ENCODE results near the gene YDJC.
"Not testable (repeated sequence)": the region's sequence is repeated elsewhere in the genome, so short reads cannot be mapped to it uniquely, and the experiment has no call there.

YDJC gene

DNA sequence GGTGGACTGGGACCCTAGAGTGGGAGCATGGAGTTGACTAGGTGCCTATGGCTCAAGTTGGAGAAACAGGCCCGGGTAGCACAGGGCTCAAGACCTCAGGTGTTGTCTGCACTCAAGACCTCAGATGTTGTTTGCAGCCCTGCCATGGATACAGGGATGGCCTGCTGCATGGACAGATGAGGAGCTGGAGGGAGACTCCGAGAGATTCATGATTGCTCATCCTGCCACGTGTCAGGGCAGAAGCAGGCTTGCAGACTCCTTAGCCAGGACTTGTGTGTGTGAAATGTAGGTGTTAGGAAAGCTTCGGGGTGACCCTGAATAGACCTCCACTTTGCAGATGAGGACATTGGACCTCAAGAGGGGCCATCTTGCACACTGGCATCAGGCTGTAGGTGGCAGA, 3.7 kb upstream of the YDJC start:
- DNase-seq: no peak

DNA sequence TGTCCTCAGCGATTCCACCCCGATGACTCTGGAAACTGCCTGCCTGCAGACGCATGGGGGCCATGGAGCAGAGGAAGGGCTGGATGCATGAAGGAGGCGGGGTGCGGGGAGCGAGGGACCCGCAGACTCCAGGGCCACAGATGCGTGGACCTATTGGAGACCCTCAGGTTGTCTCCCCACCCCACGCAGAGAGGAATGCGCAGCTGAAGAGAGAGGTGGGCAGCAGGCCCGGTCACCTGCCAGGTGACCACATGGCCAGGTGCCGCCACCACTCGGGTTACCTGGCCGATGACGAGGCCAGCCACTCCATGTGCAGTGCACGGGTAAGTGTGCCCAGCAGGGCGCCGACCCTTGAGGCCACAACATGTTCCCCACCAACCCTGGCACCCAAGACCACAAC, 3.1 kb upstream of the YDJC start:
- no peak for DNase-seq

DNA sequence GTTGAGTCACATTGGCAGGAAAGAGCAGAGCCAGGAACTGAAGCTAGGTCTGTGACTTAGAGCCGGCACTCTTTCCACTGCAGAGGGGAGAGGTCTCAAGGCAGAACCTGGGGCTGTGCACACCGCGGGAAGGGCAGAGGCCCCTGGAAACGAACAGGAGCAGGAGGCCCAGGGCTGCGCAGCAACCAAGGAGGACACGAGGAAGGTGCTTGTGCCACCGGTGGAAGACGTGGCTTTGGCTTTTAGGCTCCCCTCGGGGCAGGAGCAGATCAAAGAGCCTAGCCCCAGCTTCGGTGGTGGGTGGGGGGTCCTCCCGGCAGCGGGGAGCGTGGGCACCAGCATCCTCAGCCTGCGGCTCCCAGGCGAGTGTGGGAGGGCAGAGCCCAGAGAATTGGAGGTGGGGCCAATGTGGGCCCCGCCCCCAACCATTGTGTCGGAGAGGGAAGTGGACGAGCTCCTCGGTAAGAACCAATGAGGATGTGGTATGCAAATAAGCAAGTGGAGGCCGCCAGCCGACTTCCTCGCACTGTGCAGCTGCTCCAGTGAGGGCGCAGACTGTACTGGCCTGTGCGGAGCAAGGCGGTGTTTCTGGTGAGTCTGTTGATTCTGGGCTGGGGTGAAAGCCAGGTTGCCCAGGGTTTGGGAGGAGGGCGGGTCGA, 2.5 kb upstream of the YDJC start, which contains the start of gene CCDC116:
TSS of gene CCDC116 (plus strand) at position 524 of the 659 bp plus-strand sequence. CDS start 422 bp downstream, outside the sequence.
- DNase-seq: no peak

DNA sequence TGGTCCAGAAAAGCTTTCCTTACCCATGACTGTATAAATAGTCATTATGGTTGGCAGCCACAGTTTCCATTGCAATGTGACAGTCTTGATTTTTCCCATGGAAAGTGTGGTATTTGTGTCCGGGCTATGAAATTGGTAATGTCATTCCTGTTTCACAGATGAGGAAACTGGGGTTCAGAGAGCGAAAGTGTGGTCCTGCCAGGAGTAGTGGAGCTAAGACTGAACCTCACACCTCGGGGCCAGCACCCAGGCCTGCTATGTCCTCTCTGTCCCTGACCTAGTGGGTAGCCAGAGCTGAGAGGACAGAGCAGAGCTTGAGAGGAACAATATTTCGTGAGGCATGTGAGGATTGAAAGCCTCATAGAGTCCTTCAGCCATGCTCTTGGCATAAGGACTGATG, 1.2 kb upstream of the YDJC start:
- no peak for DNase-seq

DNA sequence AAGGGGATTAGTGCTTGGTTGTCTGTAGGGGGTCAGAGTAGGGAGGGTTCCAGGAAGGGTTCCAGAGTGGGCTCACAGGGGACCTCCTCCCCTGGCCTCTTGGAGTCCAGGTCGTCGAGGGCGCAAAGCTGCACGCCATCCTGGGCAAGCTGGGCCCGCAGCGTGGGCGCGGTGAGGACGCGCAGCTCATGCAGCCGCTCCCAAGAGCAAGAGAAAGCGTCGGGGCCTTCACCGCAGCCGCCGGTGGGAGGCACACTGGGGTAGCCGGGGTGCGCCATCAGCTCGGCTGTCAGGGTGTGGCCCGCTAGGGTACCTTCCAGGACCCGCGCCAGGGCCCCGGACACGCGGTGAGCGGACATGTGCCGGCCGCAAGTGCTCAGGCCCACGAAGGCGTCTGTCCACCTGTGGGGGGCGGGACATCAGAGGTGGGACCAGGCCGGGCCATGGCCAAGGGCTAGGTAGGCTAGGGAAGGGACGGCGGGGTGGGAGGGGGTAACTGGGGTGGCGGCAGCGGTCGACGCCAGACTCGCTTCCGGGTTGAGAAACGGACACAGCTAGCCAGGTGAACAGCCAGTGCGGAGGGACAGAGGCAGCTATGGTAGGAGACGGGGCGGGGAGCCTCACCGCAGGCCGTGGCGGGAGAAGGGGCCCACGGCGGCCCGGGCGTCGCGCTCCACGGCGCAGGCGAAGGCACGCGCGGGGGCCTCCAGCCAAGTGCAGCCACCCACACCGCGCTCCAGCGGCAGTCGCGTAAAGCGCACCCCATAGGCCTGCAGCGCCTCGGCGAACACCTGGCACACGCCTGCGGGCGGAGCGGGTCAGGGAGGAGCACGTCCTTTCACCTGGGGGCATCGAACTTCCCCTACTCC, 1.2 kb downstream of the YDJC start:
- DNase-seq: no peak

DNA sequence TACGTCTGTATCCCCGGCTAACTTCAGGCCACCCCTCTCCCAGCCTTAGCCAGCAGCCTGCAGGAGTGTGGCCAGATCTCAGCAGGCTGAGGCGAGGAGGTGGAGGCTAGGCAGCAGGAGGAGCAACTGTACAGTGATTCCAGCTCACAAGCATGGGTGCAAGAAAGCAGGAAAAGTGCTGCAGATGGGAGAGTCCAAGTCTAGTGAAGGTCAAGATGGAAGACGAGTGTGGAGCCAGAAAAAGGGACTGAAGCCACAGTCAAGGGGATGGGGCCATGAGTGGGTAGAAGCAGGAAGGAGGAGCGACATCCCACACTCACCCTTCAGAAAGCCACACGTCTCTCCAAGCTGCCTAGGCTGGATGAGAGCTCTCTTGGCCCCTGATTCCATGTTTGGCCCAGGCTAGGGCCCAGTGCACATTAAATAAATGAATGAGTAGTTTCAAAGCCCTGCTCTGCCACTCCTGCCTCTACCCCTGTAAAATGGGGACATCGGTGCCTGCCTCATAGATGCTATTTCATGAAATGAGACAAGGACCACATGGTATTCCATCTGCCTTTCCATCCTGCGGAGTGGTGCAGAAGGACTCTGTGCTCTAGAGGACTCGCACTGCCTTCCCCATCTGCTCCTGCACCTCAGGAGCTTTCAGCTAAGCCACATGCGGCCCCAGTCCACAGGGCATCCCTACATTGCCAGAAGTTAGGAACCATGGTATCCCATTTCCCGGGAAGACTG, 2.9 kb downstream of the YDJC start:
- no peak for DNase-seq

DNA sequence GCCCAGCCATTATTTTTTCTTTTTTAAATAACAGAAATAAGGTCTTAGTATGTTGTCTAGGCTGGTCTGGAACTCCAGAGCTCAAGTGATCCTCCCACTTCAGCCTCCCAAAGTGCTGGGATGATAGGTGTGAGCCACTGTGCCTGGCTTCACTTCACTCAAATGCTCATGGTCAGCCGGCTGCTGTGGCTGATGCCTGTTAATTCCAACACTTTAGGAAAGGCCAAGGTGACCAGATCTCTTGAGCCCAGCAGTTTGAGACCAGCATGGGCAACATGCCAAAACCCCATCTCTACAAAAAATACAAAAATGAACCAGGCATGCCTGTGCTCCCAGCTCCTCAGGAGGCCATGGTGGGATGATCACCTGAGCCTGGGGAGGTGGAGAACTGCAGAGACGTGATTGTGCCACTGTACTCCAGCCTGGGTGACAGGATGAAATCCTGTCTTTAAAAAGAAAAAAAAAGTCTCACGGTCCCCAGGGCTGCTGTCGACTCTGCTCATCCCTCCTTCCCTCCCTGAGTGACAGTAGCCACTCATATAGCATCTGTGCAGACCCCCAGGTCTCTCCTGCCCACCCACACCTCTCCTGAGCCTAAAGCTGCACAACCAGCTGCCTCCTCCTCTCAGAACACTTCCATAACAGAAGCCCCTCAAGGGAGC, 3.6 kb downstream of the YDJC start:
- no peak for DNase-seq

DNA sequence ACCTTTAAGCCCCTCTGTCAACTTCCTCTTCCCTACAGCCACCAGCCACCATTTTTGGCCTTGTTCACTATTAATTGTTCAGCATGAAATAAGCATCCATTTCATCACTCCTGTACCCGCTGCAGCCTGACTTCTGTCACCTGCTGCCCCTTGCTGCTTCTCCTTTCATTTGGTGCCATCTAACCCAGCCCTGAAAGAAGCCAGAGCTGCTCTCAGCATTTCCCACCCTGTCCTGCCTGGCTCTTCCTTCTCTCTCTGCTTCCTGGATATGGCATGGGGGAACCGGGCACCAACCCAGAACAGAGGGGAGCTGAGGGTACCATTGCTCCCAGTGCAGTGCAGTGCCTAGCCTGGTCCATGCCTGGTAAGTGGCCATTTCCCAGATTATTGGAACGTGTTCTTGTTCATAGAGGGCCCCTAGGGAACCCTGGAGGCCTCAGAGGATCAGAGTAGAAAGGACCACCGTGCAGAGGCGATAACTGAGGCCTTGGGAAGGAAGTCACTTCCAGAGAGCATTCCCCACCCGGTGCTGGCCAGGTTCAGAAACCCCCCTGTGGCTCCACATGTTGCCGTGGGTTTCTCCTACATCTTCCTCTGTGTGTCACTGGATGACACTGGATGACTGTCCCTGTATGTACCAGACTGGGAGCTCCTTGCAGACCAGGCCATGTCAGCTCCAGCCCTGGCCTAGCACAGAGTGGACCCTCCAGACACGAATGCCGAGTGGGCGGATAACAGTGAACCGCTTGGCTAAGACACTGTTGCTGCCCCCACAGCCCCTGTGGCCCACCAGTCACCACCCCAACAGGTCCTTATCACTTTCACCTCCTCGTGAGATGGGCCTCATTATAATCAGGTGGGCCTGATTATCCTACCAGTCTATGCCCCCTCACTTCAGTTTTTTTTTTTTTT, 4.7 kb downstream of the YDJC start:
- DNase-seq: no peak

DNA sequence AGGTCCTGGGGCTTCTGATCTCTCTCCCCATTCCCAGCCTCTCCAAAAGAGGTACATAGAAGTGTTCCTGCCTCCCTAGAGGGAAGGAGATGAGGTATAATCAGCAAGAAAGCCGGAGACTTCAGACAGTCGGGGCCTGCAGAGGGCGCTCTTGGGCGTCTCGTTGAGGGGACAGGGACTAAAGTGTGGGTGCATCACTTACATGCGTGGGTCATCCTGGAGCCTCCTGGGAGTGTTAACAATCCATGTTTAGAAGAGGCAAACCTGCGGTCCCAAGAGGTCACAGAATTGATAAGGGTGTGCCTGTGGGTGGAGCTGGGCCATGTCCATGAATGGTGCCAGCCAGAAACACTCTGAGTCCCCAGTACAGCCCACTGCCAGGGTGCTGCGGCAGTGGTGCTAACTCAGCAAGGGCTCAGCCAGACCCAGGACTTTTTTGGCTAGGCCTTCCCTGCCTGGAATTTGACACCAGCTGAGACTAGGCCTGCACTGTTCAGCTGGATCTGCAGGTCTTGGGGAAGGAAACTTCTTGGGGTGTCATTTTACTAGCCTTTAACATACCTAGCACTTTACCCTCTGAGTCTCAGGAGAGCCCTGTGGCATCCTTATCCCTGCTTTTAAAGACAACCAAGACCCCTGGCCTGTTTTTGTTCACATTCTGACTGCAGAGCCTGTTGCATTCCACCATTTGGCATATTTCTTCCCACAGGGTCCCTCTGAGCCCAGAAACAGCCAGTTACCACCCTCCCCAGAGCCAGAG, 5.5 kb downstream of the YDJC start:
- DNase-seq: no peak

DNA sequence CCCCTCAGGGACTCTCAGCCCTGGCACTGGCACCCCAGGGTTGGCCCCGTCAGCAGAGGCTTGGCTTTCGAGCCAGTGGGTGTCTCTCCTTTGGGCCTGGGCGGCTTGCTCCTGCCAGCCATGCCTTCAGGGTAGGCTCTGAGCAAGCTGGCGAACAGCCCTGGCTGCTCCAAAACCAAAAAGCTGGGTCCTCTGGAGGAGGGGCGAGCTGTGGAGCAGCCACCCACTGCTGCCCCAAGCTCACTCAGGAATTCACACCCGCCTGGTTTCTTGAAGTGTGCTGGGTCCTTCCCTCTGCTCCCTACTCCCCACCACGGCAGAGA, 6.2 kb downstream of the YDJC start:
- no peak for DNase-seq

DNA sequence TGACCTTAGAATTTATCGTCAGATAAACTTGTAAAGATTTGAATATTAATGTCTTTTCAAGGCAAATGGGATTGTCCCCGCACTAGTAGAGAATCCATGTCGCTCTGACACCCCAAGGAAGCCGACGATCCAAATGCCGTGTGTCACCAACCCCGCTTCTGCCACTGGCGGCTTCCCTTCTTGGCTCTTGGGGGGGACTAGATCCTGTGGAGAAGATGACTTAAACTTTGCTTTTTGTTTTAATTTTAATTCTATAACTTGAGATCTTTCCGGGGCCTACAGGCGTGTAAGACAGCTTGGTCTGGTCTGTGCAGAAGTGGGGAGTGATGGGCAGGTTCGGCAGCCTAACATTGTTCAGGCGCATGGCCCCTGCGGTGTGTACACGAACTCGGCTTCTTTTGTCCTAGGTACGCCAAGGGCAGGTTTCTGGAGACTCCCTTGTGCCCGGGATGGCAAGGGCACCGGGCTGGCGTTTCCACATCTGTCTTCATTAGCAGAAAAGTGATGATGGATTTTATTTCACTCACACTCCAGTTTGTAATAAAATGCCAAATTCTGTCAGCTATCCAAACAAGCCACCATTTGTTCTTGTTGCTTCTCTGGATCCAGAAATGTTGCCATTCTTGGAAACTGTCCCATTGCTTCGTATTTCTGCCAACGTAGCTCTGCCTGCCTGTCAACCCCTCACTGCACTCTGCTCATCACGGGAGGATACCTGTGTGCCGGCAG, 6.7 kb downstream of the YDJC start:
- no peak for DNase-seq

DNA sequence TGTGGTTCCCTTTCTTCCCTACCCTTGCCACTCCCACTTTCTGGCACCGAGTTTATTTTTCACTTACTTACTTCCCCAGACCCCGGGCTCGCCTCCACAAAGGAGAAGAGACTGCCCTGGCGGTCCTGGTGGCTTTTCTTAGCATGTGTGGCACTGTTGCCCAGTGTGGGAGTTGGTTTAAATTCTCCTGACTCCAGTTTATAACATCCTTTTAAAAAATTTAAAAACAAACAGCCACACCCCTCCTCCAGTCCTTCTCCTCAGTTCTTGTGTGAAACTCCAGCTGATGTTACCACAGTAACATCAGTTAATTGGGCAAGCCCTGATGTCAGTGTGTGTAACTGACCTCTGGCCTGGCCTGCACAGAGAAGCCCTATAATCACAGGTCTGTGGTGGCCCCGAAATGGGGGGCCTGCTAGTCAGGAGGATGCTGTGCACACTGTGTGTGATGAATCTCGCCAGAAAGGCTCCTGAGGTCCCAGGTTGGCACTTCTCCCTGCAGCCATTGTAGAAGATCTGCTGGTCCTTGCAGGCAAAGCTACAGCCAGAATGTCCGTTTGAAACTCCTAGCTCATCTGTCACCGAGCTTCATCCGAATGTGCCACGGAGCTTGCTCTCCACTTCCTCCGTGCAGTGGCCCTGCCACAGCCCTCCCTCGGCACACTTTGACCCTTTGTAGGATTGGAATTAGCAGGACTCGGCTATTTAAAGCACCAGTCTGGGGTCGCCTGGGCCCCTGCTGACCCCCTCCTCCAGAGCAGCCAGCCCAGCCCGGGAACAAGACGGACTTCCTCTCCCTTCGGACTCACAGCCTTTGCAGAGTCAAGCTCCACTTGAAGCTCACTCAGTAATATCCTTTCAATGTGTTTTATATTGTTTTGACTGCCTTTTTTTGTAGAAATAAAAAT, 7.6 kb downstream of the YDJC start:
- DNase-seq: no peak

DNA sequence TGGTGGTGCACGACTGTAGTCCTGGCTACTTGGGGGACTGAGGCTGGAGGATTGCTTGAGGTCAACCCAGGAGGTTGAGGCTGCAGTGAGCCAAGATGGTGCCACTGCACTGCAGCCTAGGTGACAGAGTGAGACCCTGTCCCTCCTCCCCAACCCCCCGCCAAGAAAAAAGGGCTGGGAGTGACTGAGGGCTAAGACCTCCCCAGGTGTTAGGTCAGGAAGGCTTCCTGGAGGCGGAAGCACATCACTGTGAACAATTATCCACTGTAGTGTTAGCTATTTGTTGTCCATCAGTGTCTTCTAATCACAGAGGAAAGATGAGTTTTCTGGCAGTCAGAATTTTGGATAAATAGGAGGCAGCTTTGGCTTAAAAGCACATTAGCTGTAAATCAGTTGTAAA, 8.8 kb downstream of the YDJC start:
- no peak for DNase-seq

DNA sequence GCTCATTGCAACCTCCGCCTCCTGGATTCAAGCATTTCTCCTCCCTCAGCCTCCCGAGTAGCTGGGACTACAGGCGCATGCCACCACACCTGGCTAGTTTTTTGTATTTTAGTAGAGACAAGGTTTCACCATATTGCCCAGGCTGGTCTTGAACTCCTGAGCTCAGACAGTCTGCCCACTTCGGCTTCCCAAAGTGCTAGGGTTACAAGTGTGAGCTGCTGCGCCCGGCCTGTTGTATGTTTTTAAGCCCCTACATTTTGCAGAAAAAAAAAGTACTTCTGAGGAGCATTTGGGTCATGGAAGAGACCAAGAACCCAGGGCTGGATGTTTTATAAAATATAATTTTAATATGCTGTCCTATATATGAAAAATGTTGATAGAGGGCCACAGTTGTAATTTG, 12.5 kb downstream of the YDJC start:
- not testable (repeated sequence) for DNase-seq

DNA sequence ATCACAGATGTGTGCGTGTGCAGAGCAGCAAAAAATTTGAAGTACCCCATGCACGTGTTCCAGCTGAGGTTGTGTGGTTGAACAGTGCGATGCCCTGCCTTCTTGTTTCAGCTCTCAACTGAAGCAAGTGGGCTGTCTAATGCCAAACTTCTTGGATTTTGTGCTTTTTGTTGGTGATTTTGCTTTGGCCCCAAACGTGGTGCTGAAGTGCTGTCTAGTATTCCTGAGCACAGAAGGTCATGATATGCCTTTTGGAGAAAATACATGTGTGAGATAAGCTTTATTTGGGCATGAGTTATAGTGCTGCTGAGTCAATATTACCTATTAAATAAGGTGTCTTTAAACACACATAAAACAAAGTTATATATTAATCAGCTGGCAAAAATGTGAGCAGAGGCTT, 14.1 kb downstream of the YDJC start:
- no peak for DNase-seq

DNA sequence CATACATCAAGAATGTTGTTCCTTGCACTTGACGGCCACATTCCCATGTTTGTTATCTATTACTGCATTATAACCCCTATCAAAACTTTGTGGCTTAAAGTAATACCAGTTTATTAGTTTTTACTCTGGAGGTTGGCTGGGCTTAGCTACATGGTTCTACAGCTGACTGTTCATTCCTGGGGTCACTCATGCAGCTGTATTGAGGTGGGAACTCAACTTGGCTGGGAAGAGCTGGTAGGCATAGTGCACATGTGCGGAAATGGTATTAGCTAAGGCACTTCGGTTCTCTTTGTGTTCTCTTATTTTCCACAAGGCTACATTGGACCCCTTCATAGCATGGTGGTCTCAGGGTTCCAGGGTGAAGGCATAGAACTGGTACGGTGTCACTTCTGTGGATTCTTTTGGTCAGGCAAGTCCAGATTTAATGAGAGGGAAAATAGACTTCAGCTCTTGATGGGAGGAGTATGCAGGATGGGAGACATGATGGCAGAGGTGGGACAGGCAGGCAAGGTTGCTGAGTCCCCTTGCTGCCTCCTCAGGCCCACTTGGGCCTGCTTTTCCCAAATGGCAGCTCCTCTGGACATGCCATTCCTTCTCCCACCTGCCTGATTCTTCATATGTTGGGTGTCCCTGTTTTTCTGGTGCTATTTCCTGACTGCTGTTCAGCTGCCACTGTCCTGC, 16.1 kb downstream of the YDJC start:
- no peak for DNase-seq

DNA sequence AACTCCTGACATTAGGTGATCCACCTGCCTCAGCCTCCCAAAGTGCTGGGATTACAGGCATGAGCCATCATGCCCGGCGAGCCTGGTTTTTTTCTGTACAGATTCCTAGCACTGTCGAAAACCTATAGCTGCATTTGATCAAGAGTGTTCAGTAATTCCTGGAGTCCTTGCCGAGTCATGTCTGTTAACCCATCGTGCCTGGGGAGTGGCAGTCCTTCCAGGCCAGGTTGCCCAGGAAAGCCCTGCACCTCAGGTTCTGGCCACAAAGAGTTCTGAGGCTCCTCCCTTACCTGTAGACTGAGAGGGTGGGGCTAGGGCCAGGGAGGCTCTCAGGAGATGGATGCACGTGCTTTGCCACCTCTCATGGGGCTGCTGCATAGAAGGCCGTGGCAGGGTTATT, 17.0 kb downstream of the YDJC start:
- DNase-seq: no peak

DNA sequence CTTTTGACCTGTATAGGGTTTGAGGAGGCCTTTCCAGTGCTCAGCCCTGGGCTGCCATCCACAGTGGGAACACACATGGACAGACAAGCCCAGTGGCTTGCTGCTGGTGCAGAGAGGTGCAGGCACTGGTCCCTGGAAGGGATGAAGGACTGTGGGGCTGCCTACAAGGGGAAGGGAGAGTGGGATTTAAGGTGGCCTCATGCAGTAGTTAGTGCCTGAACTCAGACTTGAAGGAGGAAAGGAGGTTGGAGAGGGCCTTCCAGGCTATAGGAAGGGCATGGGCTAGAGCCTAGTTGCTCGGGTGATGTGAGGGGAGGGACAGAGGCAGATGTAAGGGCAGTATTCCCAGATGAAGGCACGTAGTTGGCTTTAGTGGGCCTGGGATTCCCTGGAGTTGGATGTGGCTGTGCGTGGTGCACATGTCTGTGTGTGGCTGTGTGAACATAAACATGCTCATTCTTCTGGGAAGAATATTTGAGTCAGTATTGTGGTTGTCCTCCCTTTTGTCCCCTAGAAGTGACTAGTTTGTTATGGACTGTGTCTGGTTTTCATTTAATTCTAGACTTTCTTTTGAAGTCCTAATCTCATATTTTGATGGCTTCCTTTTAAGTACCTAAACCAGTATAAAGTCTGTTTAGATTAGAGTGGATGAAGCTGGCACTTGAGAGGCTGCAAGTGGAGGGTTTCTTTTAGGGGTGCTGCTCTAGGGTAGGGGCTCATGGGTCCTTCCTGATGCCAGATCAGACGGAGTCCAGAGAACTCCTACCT, 18.4 kb downstream of the YDJC start:
- no peak for DNase-seq

All from right kidney (tissue), 1 donor.